Limb (tissue), 2 donors: ENCODE results near the gene IRAK2.

Experiments
- DNase-seq, 2 donors: peaks; one replicate each; pipeline ENCODE4 v3.0.0-alpha.2; 2016; ENCODE audit errors: extremely low spot score in 2 of 2

IRAK2 gene

DNA sequence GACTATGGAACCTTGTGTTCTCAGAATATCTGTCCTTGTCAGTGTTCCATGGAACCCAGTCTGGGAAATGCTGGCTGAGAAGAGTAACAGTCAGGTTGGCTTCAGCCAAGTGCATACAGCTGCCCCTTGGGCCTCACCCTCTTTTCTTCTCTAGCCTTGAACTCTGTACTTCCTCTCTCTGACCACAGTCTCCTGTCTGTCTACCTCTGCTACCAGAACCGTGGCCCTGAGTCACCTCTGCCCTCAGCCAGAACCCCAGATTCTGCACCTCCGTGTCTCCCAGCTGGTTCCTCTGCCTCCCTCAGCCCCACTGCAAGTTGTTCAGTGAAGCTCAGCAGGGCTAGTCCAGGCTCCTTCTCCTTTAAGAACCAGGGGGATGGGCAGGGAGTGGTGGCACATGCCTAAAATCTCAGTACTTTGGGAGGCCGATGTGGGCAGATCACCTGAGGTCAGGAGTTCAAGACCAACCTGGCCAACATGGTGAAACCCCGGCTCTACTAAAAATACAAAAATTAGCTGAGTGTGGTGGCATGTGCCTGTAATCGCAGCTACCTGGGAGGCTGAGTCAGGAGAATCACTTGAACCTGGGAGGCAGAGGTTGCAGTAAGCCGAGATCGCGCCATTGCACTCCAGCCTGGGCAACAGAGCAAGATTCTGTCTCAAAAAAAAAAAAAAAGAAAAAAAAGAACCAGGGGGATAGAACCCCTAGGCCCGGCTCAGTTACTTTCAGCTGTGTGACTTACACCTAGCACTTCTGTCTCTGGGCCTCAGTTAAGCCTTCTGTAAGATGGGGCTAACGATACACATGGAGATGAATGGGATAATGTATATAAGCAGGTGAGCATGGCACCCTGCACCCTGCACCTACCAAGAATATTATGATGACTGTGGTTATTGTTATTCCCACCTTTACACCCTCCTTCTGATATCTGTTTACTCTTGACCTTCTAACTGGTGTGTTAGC, 59.2 kb downstream of the IRAK2 start:
- no peak for DNase-seq

DNA sequence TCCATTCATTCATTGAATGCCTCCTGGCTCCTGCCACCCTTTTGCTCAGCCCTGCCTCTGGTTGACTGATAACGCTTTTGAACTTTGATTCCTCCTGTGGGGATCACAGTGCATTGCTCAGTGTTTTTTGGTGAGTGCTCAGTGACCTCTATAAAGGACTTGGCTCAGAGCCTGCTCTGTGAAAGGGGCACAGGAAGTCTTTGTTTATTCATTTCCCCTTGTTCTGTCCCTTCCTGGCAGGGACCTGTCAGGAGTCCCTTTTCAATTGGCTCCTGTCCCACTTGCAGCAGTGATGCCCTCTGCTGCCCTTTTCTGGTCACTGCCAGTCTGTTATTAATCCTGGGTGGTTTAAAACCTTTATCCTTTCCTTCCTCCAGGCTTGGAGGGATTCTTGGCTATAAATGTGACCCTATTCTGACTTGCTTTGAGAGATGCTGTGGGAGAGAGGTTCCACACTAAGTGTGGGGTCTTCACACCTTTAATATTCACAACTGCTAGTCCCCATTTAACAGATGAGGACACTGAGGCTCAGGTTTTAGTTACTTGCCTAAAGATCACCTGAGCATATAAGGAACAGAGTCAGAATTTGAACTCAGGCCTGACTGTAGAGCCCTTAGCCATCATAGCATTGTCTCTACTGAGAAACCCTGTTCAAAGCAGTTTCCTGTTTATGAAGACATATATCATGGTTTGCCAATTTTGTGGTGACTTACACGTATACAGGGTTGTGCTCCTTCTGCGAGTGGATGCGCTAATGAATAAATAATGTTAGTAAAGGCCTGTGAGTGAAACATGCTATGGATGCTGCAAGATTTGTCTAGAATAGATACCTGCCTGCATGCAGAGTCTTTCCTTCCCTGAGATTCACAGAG, 60.3 kb downstream of the IRAK2 start:
- DNase-seq: peak; percentile 48 to 56

- no peak for DNase-seq
Observed at GRCh38 chr3:10226293-10226692, 61.6 kb downstream of the IRAK2 start.

GRCh38 chr3:10228248-10228950, 63.7 kb downstream of the IRAK2 start:
- DNase-seq: no peak

- no peak for DNase-seq
Observed at GRCh38 chr3:10229576-10229975, 64.9 kb downstream of the IRAK2 start.

DNA sequence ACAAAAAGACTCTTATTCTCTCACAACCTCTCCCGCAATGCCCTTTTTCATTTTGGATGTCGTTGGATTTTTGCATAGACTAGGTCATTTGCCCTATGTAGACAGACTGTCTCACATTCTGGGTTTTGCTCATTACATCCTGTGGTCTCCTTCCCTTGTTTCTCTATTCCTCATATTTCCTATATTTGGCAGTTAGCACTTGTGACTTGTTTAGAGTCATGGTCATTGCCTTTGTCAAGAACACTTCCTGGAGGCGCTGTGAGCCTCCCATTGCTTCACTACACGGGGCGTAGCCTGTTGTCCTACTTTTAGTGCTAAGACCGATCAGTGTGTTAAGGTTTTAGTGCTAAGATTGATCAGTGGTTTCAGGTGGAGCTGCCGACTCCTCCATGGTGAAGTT, 67.4 kb downstream of the IRAK2 start:
- DNase-seq: no peak

GRCh38 chr3:10233988-10234387, 69.3 kb downstream of the IRAK2 start:
- no peak for DNase-seq

DNA sequence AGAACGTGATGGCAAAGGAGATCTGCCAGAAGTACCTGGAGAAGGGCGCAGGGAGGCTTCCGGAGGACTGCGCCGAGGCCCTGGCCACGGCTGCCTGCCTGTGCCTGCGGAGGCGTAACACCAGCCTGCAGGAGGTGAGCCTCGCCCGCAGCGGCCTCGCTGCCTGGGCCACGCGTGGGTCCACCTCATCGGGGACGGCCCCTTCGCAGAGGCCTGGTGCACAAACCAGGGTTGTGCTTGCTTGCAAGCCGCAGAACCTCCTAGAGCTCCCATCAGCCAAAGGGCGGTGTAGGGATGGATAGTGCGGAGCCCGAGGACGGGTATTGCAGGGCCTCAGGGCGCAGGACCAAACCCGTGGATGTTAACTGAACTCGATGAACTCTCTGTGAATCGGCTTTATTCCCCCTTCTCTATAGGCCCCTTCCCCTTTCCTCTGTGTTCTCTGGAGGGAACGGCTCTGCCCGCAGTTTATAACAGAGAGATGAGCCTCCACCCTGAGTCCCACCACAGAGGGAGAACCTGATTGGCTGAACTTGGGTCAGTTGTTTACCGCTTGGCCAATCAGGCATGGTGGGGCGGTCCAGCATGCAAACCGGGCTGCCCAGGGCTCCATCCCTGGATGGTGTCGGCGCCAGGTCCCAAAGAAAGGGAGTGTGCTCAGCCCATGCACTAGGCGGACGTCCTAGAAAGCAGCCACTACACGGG, 70.0 kb downstream of the IRAK2 start:
- DNase-seq: no peak

GRCh38 chr3:10235551-10235950, 70.8 kb downstream of the IRAK2 start:
- no peak for DNase-seq

GRCh38 chr3:10238345-10239183, 73.8 kb downstream of the IRAK2 start:
- DNase-seq: no peak

DNA sequence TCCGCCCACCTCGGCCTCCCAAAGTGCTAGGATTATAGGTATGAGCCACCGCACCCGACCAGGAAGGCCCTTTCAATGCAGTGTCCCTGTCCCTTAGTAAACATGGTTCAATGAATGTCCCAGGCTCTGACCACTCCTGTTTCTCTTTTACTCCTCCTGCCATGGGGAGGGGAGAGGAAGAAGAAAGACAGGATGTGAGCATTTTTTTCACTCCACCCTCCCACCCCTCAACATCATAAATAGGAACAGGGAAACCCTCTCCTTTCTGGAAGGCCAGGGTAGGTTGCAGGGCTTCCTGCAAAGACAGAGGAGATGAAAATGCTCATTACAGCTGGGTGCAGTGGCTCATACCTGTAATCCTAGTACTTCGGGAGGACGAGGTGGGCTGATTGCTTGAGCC, 76.1 kb downstream of the IRAK2 start:
- DNase-seq: no peak

DNA sequence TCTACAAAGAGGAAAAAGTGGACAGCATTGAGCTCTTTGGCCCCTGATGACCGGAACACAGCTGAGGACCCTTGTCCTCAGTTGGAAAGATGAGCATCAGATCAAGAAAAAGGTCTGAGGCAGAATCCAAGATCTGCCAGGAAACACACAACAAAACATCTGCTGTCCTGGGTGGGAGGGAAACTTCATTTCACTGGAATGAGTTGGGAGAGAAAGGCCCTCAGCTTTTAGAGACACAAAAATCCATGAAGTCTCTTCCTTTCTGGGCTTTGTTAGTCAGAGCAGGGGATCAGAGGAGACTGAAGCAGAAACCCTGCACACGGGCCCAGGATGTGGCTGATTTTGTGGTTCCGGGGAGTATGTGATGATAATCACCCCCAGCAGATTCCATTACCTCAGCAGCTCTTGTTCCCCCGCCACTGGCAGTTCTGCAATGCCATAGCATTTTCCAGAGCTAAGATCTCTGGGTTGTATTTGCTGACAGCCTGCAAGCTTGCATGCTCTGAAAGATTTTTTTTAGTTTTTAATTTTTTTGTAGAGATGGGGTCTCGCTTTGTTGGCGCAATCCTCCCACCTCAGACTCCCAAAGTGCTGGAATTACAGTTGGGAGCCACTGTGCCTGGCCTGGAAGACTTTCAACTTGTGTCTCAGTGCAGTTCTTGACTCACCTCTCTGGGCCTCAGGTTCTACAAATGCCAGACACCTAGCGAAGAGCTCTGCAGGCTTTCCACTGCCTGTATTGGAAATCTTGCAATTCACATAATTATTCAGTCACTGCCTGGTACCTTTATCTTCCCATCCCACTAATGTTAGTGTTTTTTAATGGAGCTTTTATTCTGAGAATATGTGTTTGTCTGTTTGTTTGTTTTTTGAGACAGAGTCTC, 77.7 kb downstream of the IRAK2 start:
- no peak for DNase-seq

DNA sequence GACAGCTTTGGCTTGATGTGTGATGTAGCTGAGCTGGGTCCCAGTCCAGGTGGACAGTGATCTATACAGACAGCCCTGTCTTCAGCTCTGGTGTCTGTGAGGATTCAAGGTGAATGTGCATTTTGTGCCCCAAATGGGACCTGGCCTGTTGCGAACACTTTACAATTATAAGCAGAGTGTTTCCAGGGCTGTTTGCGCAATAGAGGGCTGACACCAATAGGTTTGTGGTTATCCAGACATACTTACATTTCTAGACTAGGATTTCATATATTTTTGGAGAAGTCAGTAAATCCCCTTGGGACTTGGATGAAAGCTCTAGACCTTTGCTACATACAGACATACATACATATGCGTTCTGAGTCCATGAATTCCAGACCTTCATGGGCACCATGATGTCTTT, 79.3 kb downstream of the IRAK2 start:
- no peak for DNase-seq

- no peak for DNase-seq
Observed at GRCh38 chr3:10245081-10245712, 80.5 kb downstream of the IRAK2 start.

DNA sequence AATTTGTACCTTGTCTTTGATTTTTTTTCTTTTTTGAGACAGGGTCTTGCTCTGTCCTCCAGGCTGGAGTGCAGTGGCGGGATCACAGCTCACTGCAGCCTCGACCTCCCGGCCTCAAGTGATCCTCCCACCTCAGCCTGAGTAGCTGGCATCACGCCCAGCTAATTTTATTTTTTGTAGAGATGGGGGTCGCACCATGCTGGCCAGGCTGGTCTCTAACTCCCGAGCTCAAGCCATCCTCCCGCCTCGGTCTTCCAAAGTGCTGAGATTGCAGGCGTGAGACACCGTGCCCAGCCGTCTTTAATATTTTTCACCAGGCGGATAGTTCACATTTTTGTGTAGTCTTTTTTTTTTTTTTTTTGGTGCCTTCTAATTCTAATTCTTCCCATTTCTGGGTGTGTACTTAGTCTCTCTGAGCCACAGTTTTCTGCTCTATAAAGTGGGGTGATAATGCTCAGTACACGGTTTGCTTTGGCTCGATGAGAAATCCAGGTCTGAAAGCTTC, 83.0 kb downstream of the IRAK2 start:
- no peak for DNase-seq

DNA sequence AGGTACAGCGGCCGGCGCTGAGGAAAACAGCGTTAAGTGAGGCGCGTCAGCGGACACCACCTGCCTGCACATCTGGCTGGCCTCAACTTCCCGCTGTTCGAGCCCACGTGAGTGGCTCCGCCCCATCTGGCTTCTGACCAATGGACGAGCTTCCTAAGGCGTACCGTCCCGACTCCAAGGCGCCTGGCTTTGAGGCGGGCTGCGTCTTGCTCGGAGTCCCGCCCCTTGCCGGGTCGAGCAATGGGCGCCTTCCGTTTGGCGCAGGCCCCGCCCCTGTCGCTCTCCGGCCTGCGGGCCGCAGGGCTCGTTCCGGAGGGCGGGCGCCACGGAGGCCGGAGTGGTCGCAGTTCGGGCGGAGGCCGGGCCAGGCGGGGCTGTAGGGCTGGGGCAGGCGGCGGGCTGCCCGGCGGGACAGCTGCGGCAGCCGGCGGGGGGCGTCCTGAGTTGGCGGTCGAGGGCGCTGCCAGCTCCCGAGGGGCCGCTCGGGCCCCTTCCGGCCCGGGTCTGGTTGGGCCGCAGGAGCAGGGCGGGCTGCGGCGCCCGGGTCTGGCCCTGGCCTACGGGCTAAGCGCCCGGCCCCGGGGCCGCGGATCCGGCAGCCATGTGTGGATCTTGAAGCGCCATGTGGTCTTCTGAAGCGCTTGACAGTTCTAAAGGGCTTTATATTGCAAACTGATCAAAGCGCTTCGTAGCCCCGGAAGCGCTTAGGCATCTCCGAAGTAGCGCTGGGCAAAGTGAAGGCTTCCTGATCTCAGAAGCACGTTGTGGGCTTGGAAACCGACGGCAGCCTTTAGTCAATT, 83.7 kb downstream of the IRAK2 start, which contains the start of gene TATDN2:
TSS of gene TATDN2 (plus strand) at position 276 of the 800 bp plus-strand sequence. CDS start 742 bp downstream, outside the sequence.
- peak; percentile 91 to 92 for DNase-seq

GRCh38 chr3:10248984-10249748, 84.4 kb downstream of the IRAK2 start:
- DNase-seq: peak in 1 of 2 donors; percentile 43
